ENCODE results near the gene SLC40A1. TPM values are rescaled to one million over a fixed set of nuclear protein-coding genes. Genes with fewer than 3 reads are reported as not detected.

The SLC40A1 gene
- polyA plus RNA-seq, 1 experiment, result 0.47 TPM

GRCh38 chr2:189512879-189513278 lies 67.7 kb downstream of the SLC40A1 start:
- CTCF ChIA-PET, result no interaction called here
- POLR2A ChIA-PET, result no interaction called here
- Histone ChIP-seq H3K36me3 (ENCODE audit: control insufficient read depth, insufficient read depth, low read length) (no peaks in the 10 kb centered on the region), H3K27me3 (ENCODE audit: control insufficient read depth, insufficient read depth, low read length) (peaks cover 1% of the 10 kb centered on the region; the same call in 1 of the 2 replicates), H3K4me3 (ENCODE audit: low read depth, low read length) (no peak overlapping the region)
- no peak for DNase-seq (ENCODE audit: low read depth)
- TF ChIP-seq CTCF (IDR thresholded peaks at IDR 0.05; ENCODE audit: insufficient read depth, low read depth, low read length), result no peak

DNA sequence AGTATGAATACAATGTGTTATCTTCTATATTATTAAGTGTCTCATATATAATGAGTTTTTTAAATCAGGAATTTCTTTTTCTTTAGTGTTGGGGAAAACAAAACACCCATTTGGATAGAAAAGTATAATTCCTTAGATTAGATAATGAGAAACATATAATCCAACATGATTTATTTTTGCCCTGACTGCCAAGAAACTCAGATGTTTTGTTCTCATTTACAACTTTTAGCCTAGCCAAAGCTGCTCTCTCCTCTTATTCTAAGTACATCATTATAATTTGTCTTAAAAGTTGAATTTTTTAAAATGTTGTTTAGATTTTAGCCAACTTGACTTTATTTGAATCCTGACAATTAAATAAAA lies 68.6 kb downstream of the SLC40A1 start:
- ChIA-PET CTCF (no interaction called here), POLR2A (no interaction called here)
- Histone ChIP-seq H3K36me3 (ENCODE audit: control insufficient read depth, insufficient read depth, low read length) (no peaks in the 10 kb centered on the region), H3K27me3 (ENCODE audit: control insufficient read depth, insufficient read depth, low read length) (no peaks in the 10 kb centered on the region), H3K4me3 (ENCODE audit: low read depth, low read length) (no peak overlapping the region)
- DNase-seq (ENCODE audit: low read depth), result no peak
- TF ChIP-seq CTCF (IDR thresholded peaks at IDR 0.05; ENCODE audit: insufficient read depth, low read depth, low read length), result no peak

DNA sequence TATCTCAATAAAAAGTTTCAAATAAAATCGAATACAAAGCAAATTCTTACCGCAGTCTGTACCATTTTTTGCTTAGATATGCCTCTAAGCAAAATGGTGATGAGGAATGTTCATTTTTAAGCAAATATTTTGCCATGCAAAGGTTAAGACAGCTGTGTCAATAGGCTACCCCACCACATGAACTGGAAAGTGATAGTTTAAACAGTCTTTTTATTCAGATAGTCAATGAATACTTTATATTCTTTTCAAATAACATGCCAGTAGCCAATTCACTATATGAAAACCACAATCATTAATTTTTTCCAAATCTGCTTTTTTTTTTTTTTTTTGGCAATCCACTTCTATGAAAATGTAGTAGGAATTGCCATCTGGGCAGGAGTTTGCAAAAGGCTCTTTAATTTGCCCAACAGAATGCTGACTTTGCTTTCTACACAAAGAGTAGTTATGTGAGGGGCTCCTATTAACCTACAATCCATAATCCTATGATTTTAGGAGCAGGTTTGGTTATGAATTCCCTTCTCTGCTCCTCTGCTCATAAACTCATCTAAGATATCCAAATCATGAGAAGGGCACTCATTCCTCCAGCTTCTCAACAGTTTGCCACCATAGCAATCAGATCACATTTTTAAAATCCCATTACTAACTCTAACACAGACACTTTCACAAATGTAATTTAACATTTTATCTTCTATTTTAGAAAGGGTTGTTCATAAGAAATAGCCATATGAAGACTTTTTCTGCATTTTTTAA lies 69.2 kb downstream of the SLC40A1 start:
- TF ChIP-seq CTCF (IDR thresholded peaks at IDR 0.05; ENCODE audit: insufficient read depth, low read depth, low read length), result no peak
- DNase-seq (ENCODE audit: low read depth), result no peak
- POLR2A ChIA-PET, result no interaction called here
- no peaks in the 10 kb centered on the region for H3K27me3 ChIP-seq (ENCODE audit: control insufficient read depth, insufficient read depth, low read length)
- no peak overlapping the region for H3K4me3 ChIP-seq (ENCODE audit: low read depth, low read length)
- CTCF ChIA-PET, result no interaction called here
- H3K36me3 ChIP-seq (ENCODE audit: control insufficient read depth, insufficient read depth, low read length), result no peaks in the 10 kb centered on the region

Other genes starting within 250 kb of the SLC40A1 start
- 30.7 and 50.9 TPM in 2 replicates for gene WDR75, start 139.3 kb downstream of the SLC40A1 start, polyA plus RNA-seq (2011; rRNA removed)
- 24.1 and 49.6 TPM in 2 replicates for gene ASNSD1, start 80.7 kb upstream of the SLC40A1 start, polyA plus RNA-seq (2011; rRNA removed)
- 1.9 and 2.4 TPM in 2 replicates for gene ANKAR, start 93.9 kb upstream of the SLC40A1 start, polyA plus RNA-seq (2011; rRNA removed)
- 3.2 and 5.3 TPM in 2 replicates for gene OSGEPL1, start 182.0 kb upstream of the SLC40A1 start, polyA plus RNA-seq (2011; rRNA removed)
- gene ORMDL1, start 203.6 kb upstream of the SLC40A1 start, polyA plus RNA-seq (2011; rRNA removed), result 39.6 and 77.5 TPM in 2 replicates
- gene PMS1, start 203.7 kb upstream of the SLC40A1 start, polyA plus RNA-seq (2011; rRNA removed), result 5.4 and 8.3 TPM in 2 replicates